Measurements from ENCODE around the gene SLC25A30. TPM values are rescaled to one million over a fixed set of nuclear protein-coding genes. Genes with fewer than 3 reads are reported as not detected.
A peak's percentile ranks its signal among the peaks of the same experiment; 100 is the strongest.
"Not testable (repeated sequence)": the region's sequence is repeated elsewhere in the genome, so short reads cannot be mapped to it uniquely, and the experiment has no call there.

SLC25A30 gene
- total RNA-seq, 3 donors from 2014 or later (not counting 1 experiment from before 2014, with no cell fraction given) = 15.0 to 22.3 (median 22.0) TPM

DNA sequence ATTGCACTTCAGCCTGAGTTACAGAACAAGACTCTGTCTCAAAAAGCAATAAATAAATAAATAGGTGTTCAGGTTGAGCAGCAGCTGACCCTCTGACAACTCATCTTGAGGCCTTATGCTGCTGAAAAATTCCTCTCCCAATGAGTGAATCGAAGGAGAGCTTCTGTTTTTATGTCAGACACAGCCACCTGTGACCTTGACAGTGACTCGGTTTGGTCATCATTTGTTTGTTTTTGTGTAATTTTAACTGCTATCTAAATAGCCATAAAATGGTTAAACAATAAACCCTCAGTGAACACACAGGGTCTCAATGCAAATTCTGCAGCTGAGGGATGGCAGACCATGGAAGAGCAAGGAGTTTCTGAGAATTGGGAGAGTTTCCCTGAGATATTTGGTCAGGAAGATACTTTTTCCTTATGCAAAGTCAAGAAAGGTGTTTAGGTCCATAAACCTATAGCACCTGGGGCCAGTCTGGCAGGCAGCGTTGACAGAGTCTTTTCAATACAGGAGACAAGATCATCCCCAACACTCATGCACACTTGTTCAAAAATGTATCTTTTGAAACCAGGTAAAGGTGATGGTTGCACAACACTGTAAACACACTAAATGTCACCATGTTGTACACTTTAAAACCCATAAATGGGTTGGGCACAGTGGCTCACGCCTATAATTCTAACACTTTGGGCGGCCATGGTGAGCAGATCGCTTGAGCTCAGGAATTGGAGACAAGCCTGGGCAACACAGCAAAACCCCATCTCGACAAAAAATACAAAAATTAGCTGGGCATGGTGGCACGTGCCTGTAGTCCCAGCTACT, 16.6 kb upstream of the SLC25A30 start:
- DNase-seq = no peak
- no peaks in the 10 kb centered on the region for H3K9me3 ChIP-seq (ENCODE audit: control insufficient read depth, insufficient read depth, low read length)
- ATAC-seq = no peak
- no peak overlapping the region for H3K27ac ChIP-seq (ENCODE audit: low read length)
- no peaks in the 10 kb centered on the region for H3K36me3 ChIP-seq (ENCODE audit: control insufficient read depth, insufficient read depth, low read length)
- H3K4me1 ChIP-seq (ENCODE audit: control insufficient read depth, insufficient read depth, low read length) = no peaks in the 10 kb centered on the region
- Mint-ChIP-seq H3K27ac (no peak overlapping the region), H3K4me1 (no peaks in the 10 kb centered on the region), H3K9me3 (no peaks in the 10 kb centered on the region), H3K36me3 (no peaks in the 10 kb centered on the region), H3K4me3 (no peak overlapping the region), H3K27me3 (ENCODE audit: low read depth in 2 of 2) (no peaks in the 10 kb centered on the region)
- intact Hi-C loops (cut with micrococcal nuclease) = no loop called here
- no peak overlapping the region for H3K4me3 ChIP-seq (ENCODE audit: low read length)
- WGBS (ENCODE audit: insufficient coverage) = 97% methylated on average over 7 of the region's 8 CpGs
- no peak for TF ChIP-seq CTCF (IDR thresholded peaks at IDR 0.05)
- H3K27me3 ChIP-seq (ENCODE audit: control insufficient read depth, insufficient read depth, low read length) = no peaks in the 10 kb centered on the region

GRCh38 chr13:45433381-45433790, 15.2 kb upstream of the SLC25A30 start:
- ATAC-seq = no peak
- no peak for TF ChIP-seq CTCF (IDR thresholded peaks at IDR 0.05)
- intact Hi-C loops (cut with micrococcal nuclease) = no loop called here
- H3K27ac Mint-ChIP-seq = no peak overlapping the region
- Histone ChIP-seq H3K36me3 (ENCODE audit: control insufficient read depth, insufficient read depth, low read length) (no peaks in the 10 kb centered on the region), H3K9me3 (ENCODE audit: control insufficient read depth, insufficient read depth, low read length) (no peaks in the 10 kb centered on the region), H3K4me3 (ENCODE audit: low read length) (no peak overlapping the region), H3K27me3 (ENCODE audit: control insufficient read depth, insufficient read depth, low read length) (no peaks in the 10 kb centered on the region), H3K4me1 (ENCODE audit: control insufficient read depth, insufficient read depth, low read length) (no peaks in the 10 kb centered on the region), H3K27ac (ENCODE audit: low read length) (no peak overlapping the region)
- no peaks in the 10 kb centered on the region for H3K9me3 Mint-ChIP-seq
- H3K27me3 Mint-ChIP-seq (ENCODE audit: low read depth in 2 of 2) = no peaks in the 10 kb centered on the region
- H3K36me3 Mint-ChIP-seq = no peaks in the 10 kb centered on the region
- no peak overlapping the region for H3K4me3 Mint-ChIP-seq
- H3K4me1 Mint-ChIP-seq = no peaks in the 10 kb centered on the region
- WGBS (ENCODE audit: insufficient coverage) = 85% methylated on average over 4 of the region's 5 CpGs
- DNase-seq = no peak

GRCh38 chr13:45432737-45433380, 14.7 kb upstream of the SLC25A30 start:
- Histone ChIP-seq H3K4me1 (ENCODE audit: control insufficient read depth, insufficient read depth, low read length) (no peaks in the 10 kb centered on the region), H3K4me3 (ENCODE audit: low read length) (no peak overlapping the region), H3K27ac (ENCODE audit: low read length) (no peak overlapping the region), H3K36me3 (ENCODE audit: control insufficient read depth, insufficient read depth, low read length) (no peaks in the 10 kb centered on the region), H3K27me3 (ENCODE audit: control insufficient read depth, insufficient read depth, low read length) (no peaks in the 10 kb centered on the region), H3K9me3 (ENCODE audit: control insufficient read depth, insufficient read depth, low read length) (no peaks in the 10 kb centered on the region)
- DNase-seq (no peak), ATAC-seq (no peak)
- intact Hi-C loops (cut with micrococcal nuclease) = no loop called here
- H3K4me3 Mint-ChIP-seq = no peak overlapping the region
- no peaks in the 10 kb centered on the region for H3K9me3 Mint-ChIP-seq
- no peaks in the 10 kb centered on the region for H3K27me3 Mint-ChIP-seq (ENCODE audit: low read depth in 2 of 2)
- H3K27ac Mint-ChIP-seq = no peak overlapping the region
- 92% methylated on average over 6 of the region's 6 CpGs for WGBS (ENCODE audit: insufficient coverage)
- H3K4me1 Mint-ChIP-seq = no peaks in the 10 kb centered on the region
- no peaks in the 10 kb centered on the region for H3K36me3 Mint-ChIP-seq
- TF ChIP-seq CTCF (IDR thresholded peaks at IDR 0.05) = no peak

DNA sequence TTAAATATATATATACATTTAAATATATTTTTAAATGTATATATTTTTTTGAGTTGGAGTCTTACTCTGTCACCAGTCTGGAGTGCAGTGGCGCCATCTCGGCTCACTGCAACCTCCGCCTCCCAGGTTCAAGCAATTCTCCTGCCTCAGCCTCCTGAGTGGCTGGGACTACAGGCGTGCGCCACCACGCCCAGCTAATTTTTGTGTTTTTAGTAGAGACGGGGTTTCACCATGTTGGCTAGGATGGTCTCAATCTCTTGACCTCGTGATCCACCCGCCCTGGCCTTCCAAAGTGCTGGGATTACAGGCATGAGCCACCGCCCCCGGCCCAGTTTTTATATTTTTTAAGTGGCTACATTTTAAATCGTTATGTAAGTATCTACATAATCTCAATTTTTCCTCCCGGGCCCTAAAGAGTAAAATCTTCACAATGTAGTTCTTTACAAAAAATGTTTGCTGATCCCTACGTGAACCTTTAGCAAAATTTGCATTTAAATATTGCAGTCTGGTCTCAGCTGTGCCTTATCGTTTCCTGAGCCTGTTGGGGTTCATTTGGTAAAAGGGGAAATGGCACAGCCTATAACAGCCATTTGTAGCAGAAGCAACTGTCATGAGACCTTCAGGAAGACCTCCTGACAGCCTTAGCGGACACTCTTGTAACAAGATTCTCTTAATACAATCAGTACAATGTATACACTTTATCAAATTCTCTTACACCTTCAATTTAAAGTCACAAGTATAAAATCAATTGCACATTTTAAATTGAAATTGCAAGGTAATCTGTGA, 8.1 kb upstream of the SLC25A30 start:
- H3K27ac ChIP-seq (ENCODE audit: low read length); H3K27me3 ChIP-seq (ENCODE audit: control insufficient read depth, insufficient read depth, low read length); intact Hi-C loops (cut with micrococcal nuclease); H3K9me3 ChIP-seq (ENCODE audit: control insufficient read depth, insufficient read depth, low read length); H3K4me1 Mint-ChIP-seq; H3K4me3 Mint-ChIP-seq; H3K36me3 ChIP-seq (ENCODE audit: control insufficient read depth, insufficient read depth, low read length); DNase-seq; H3K27ac Mint-ChIP-seq; H3K9me3 Mint-ChIP-seq; H3K4me3 ChIP-seq (ENCODE audit: low read length); H3K4me1 ChIP-seq (ENCODE audit: control insufficient read depth, insufficient read depth, low read length); H3K27me3 Mint-ChIP-seq (ENCODE audit: low read depth in 2 of 2); H3K36me3 Mint-ChIP-seq: not testable (repeated sequence)
- WGBS (ENCODE audit: insufficient coverage) = 78% methylated on average over 13 of the region's 16 CpGs
- peak; percentile 39 to 52 (median 46) for ATAC-seq

Data from natural killer cell (primary cell).